HK-2 (cell line): ENCODE data around the gene MFSD11.
A peak's percentile ranks its signal among the peaks of the same experiment; 100 is the strongest.
"Not testable (repeated sequence)": the region's sequence is repeated elsewhere in the genome, so short reads cannot be mapped to it uniquely, and the experiment has no call there.

Source experiments
- DNase-seq: peaks from one replicate; pipeline ENCODE4 v3.0.0-alpha.2; 2018; ENCODE audit not compliant: unreplicated experiment

MFSD11 gene

DNA sequence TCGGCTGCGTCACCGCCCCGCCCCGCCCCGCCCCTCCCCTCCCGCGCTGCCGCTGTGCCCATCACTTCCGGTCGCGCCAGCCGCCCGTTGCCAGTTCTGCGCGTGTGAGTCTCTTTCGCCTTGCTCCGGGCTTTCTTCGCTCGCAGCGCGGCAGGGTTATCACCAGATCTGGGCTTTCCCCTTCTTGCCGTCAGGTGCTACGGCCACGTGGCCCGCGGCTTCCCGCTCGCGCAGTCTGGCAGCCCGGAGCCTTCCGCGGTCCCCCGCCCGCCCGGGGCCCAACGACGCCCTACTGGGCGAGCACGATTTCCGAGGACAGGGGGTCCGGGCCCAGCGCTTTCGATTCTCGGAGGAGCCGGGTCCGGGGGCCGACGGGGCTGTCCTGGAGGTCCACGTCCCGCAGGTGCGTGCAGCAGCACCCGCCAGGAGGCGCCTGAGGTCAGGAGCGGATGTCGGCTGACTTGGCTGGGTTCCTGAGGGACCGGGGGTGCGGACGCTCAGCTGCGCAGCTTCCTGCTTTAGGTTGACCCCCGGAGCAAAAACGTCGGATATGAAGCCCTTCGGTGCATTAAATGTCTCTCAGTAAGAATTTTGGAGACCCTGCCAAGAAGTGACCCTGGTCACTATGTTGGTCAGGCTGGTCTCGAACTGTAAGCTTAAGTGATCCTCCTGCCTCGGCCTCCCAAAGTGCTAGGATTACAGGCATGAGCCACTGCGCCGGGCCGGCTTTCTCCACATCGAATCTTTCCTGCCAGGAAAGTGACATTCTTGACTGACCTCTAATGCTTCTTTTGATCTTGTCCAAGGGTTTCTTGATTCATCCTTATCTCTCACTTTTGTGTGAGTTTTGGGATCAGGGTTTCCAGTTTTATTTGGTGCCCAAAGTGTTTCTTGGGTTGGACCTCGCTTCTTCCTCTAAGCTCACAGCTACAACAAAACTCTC, 10.9 kb upstream of the MFSD11 start, which contains the start of gene METTL23:
METTL23 (plus strand) TSS at position 64 of the 943 bp plus-strand sequence. CDS start 2,872 bp downstream, outside the sequence.
- DNase-seq: peak; percentile 82

DNA sequence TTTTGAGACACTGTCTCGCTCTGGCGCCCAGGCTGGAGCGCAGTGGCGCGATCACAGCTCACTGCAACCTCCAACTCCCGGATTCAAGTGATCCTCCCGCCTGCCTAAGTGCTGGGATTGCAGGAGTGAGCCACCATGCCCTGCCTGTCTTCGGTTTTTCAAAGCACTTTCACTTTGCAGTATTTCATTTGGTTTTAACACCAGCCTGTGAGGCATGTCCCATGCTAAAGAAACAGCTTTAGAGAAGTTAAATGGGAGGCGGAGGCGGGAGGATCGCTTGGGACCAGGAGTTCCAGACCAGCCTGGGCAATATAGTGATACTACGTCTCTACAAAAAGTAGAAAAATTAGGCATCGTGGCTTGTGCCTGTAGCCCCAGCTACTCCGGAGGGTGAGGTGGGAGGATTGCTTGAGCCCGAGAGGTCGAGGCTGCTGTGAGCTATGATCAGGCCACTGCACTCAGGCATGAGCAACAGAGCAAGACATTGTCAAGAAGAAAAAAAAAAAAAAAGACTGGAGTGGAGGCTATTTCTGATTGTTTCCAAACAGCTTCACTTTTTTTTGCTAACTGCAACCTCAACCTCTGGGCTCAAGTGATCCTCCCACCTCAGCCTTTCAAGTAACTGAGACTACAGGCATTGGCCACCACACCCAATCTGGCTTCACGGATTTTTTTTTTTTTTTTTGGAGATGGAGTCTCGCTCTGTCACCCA, 10.0 kb upstream of the MFSD11 start:
- peak; percentile 52 for DNase-seq

DNA sequence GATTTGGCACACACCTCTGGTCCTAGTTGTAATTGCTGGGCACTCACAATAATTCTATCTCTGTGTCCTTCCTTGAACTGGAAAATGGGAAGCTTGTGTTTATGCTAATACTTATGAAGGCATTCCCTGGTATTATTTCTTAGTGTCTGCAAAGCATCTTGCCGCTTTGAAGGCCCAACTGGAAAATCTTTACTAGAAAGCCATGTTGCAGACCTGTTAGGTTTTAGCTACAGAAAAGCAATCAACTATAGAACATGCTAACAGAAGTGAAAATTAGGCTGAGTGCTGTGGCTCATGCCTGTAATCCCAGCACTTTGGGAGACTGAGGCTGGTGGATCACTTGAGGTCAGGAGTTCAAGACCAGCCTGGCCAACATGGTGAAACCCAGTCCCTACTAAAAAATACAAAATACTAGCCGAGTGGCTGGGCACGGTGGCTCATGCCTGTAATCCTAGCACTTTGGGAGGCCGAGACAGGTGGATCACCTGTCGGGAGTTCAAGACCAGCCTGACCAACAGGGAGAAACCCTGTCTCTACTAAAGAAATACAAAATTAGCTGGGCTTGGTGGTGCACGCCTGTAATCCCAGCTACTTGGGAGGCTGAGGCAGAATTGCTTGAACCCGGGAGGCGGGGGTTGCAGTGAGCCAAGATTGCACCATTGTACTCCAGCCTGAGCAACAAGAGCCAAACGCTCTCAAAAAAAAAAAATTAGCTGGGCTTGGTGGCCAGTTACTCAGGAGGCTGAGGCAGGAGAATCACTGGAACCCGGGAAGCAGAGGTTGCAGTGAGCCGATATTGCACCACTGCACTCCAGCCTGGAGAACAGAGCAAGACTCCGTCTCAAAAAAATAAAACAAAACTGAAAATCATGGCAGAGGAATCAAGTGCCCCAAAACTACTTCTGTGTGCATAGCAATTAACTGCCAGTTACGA, 5.9 kb upstream of the MFSD11 start:
- not testable (repeated sequence) for DNase-seq

DNA sequence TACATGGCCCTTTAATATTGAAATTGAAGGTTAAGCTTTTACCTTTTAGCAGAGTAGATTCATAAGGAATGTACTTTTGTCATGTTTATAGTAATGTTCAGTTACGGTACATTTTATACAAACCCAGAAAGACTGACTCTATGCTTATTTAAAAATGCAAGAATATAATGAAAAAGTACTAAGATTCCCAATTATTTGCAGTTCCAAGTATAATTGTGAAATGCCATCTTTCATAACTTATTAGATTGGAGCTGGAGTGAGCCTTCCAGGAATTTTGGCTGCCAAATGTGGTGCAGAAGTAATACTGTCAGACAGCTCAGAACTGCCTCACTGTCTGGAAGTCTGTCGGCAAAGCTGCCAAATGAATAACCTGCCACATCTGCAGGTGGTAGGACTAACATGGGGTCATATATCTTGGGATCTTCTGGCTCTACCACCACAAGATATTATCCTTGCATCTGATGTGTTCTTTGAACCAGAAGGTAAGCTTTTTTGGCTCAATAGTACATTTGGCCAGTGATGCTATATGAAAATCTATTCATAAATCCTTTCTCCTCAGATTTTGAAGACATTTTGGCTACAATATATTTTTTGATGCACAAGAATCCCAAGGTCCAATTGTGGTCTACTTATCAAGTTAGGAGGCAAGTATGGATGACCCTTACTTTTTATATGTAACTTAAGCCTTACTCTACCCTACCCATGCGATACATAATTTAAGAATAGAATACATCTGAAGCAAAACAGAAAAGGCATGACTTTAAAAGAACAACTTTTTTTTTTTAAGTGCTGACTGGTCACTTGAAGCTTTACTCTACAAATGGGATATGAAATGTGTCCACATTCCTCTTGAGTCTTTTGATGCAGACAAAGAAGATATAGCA, 4.9 kb upstream of the MFSD11 start:
- no peak for DNase-seq

DNA sequence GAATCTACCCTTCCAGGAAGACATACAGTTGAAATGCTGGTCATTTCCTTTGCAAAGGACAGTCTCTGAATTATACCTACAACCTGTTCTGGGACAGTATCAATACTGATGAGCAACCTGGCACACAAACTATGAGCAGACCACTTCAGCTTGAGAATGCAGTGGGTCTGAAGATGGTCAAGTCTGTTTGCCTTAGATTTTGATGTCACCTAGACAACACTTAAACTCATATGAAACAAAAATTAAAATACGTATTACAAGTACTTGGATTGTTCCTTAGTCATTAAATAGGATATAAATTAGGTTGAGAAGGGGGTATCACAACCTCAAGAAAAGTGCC, 4.3 kb upstream of the MFSD11 start:
- DNase-seq: no peak

DNA sequence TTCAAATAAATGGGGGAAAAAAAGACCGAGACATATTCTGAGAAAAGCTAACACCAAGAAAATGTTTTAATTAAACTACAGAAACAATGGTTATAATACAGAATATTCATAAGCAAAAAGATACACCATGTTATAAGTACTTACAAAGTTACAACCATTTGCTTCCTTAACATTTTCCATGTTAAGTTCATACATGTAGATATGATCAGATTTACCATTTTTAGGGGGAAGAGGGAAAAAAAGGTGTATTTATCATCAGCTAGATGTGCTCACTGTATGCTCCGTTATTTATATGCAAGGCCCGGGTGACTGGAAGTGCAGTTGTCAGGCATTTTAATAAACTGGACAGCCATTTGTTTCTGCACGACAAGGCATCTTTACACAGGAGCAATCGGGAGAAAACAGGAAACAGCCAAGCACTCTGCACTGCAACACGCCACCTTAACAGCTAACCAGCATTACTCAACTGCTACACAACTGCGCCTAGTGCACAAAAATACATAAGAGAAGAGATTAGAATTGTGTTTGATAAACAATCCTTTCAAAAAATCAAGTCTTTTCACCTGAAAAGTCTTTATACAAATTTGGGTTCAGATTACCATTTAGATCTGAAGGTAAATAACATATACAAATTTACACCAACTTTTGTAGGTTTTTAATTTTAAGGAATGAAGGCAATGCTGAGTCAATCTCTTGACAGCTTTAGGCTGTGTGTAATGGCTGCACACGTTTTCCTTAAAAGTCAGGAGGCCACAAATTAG, 3.7 kb upstream of the MFSD11 start:
- no peak for DNase-seq

DNA sequence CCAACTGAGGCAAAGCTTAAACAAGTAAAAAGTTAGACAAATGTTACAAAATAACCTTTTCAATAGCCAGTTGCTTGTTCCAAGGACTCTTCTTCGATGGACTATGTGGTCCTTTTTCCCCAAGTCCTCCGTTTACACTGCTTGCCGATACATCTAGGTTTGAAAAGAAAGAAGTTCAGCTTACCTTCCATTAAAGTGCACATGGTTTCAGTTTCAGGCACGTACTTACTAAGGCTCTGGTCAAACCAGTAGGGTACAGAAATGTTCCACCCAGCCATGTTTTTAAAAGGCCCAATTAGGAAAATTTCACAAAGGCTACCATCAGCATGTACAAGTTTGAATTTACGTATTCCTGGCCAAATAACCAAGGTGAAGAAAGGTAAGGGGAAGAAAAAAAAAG, 2.9 kb upstream of the MFSD11 start:
- no peak for DNase-seq

DNA sequence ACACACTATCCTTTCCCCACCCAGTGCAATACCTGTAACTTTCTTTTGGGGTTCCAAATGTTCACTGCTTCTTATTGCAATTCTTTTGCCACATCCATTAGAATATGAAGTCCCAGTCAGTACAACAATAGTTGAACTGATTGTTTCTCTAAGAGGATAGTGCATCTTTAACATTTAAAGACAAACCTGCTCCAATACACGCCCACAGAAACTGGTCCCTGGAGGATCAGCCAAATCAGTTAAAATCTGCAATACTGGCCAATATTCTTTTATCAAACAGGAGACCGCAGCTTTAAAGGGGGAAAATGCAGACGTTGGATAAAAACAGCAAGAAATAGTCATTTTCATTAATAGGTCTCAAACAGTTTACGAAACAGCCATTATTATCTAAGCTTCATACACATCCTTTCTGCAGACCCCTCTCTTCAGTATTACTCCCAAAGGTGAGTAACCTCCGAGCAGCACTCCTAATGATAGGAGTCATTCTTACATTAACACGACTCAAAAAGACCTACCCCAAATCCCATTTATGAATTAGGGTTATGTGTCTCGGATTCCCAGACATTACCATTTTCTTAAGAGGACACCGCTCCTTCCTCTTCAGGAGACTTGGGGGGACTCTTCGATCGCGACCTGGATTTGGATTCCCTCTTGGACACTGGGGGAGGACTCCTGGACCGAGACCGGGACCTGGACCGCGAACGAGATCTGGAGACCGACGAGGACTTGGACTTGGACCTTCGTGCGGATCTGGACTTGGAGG, 2.2 kb upstream of the MFSD11 start:
- DNase-seq: no peak

DNA sequence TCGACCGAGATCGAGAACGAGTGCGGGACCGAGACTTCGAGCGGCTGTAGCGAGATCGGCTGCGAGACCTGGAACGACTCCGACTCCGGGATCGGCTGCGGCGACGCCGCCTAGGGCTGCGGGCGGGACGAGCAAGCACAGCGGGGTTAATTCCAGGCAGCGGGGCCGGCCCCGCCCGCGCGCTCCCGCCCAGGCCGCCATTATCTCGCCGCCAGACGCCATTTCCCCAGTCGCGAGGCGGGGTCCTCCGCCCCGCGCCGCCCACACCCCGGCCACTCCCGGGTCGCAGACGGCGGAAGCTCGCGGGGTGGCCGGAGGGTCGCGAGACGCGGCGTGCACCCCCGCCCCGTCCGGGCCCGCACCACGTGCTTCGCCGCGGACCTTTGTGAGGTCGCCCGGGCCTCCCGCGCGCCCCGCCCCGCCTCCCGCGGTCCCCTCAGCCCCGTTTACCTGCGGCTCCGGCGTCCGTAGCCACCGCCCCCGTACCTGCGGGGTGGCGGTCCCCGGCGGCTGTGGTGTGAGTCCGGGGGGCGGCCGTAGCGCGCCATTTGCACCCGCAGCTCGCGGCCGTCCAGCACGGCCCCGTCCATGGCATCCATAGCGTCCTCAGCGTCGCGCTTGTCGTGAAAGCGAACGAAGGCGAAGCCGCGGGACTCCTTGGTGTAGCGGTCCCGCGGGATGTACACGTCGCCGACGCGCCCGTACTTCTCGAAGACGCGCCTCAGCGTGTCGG, 1.4 kb upstream of the MFSD11 start:
- peak; percentile 44 for DNase-seq

DNA sequence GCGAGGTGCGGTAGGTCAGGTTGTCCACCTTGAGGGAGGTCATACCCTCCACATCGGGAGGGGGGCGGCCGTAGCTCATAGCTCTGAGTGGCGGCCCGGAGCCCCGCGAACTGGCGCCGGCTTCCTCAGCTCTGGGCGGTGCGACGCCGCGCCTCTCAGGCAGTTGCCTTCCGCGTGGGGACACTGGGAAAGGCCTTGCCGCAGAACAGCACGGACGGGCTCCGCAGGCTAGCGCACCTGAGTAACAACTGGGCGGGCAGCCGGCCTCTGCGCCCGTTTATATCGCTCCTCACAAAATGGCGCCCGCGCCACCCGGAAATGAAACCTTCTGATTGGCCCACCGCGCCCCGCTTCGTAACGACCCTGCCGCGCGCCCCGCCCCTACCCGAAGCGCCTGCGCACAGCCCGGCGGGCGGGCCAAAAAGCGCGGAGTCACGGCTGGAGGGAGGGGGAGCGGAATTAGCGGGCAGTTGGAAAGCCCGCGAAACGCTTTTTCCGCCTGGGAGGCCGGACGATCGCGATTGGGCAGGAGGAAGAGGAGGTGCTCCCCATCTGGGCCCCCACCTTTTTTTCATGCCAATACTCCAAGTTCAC, 740 bp upstream of the MFSD11 start, which contains the start of gene SRSF2:
SRSF2 (minus strand) TSS at position 250 of the 594 bp plus-strand sequence; CDS start at position 79, 171 bp downstream.
- peak; percentile 99 for DNase-seq

DNA sequence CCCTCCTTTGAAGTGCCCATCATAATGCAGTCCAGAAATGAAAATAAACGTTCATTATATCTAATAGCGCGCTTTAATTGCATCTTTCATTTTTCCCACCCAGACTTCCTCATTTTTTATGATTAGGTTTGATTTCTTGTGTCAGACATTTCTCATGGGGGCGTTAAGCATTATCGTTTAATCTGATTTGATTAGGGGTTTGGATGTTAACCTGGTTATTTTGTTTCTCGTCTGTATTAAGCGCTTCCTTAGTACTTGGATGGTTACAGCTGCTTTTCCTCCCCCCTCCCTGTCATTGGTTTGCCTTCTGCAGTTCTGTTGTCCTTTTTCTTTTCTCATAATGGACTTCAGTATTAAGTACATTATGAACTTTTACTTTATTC, 540 bp downstream of the MFSD11 start:
- no peak for DNase-seq

DNA sequence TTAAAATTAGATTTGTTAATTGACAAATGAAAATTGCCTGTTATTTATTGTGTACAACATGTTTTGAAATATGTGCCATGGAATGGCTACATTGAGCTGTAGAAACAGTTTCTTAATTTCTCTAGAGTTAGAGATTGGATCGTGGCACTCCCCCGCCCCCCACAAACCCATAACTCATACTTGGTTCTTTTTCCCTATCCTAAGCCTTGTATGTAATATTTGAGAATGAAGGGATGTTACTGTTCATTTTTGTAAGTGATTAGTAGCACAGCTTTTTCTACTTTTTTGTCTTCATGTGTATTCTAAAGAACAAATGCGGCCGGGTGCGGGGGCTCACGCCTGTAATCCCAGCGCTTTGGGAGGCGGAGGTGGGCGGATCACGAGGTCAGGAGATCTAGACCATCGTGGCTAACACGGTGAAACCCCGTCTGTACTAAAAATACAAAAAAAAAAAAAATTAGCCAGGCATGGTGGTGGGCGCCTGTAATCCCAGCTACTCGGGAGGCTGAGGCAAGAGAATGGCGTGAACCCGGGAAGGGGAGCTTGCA, 1.7 kb downstream of the MFSD11 start:
- not testable (repeated sequence) for DNase-seq

DNA sequence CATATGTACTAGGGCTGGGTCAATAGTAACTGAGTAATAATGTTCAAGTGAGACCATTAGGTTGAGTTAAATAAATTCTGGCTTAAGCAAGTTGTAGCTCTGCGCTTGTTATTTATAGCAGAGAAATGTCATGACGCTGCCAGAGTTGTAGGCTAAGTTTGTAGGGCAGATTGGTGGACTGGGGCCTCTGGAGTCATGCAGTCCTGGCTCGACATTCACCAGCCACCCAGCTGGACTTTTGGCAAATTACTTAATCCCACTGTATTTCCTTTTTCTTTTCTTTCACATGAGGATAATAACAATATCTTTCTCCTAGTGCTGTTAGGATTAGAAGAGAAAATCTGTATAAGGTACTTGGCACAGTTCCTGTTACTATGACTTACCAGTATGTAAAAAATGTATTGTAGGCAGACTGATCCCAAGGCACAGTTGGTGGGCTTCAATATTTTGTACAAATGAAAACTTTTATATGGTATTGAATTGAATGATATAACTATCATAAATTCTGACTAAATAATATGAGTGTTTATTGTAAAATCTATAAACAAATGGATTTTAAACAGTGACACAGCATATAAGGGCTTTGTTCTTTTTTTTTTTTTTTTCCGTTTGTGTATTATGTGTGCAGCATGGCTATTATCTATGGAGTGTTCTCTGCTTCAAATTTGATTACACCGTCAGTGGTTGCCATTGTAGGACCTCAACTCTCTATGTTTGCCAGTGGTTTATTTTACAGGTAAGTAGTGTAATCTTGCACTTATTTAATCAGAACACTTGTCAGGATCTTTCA, 2.6 kb downstream of the MFSD11 start:
- no peak for DNase-seq

DNA sequence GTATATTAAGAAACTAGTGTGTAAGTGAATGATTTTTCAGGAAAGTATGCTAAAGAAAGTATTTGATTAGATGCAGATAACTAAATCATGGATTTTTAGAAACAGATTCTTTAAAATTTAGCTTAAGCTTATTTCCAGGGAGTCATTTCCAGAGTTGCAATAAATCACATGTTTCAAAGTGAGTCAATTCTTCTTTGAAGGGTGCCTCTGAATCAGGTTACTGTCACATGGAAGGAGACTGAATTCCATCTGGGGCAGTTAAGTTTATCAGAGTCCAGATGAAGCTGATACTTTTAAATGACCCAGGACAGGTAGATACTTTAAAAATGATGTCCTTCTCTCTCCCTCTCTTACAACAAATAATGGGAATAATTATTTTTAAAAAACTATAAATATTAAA, 5.0 kb downstream of the MFSD11 start:
- DNase-seq: no peak

DNA sequence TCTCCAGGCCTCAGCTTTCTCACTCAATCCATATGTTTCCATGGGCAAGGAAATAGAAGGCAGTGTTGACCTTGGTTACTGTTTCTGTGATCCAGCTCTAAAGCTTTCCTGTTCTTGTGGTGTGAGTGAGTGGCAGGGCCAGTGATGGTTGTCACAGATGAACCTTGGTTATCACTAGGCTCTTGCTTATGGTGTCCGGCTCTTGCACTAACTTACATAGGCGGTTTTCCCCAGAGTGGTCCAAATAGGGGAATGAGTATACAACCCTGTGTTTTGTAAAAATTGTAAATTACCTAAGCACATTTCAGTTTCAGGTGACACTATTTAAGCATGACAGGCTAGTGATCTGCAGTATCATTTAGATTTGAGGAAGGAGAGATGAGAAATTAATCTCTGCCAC, 6.8 kb downstream of the MFSD11 start:
- no peak for DNase-seq

DNA sequence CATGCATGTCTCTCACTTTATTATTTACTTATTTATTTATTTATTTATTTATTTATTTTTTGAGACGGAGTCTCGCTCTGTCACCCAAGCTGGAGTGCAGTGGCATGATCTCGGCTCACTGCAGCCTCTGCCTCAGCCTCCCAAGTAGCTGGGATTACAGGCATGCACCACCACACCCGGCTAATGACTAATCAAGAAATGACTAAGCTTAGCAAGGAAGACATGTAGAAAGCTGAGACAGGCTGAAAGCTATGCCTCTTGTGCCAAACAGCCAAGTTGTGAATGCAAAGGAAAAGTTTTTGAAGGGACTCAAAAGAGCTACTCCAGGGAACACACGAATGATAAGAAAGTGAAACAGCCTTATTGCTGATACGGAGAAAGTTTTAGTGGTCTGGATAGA, 7.9 kb downstream of the MFSD11 start:
- not testable (repeated sequence) for DNase-seq
